HG03460 (cell line): Measurements from ENCODE around the gene HHIPL1.
"Not testable (repeated sequence)": the region's sequence is repeated elsewhere in the genome, so short reads cannot be mapped to it uniquely, and the experiment has no call there.

Source experiments
- ATAC-seq: cut with Tn5 transposase; IDR thresholded peaks from one replicate; pipeline ENCODE4 v1.9.1; 2021; ENCODE audit not compliant: unreplicated experiment

The HHIPL1 gene

DNA sequence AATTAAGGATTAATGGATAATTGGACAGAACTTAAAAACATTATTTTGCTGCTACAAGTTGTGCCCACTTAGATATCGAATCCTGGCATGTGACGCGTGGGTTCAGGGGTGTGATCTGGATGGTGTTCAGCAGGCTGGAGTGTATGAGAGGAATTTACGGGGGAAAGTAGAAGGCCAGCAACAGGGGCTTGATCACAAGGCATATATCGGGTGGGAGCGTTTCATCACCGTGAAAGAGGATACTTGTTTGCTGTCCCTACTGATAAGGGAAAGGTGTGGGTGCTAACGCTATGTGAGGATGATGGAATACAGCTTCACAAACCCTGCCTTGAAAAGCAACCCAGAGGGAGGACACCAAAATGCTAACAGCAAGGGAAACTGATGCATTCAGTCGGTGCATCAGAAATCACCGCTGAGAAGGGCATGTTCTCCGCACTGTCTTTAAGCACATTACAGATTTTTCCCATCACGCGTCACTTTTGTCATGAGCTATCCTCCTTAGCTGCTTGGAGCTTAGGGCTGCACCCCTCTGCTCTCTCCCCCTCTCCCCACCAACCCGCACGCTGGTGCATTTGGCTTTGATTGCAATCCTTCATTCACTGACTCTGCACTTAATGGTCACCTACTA, 13.4 kb downstream of the HHIPL1 start:
- no peak for ATAC-seq

DNA sequence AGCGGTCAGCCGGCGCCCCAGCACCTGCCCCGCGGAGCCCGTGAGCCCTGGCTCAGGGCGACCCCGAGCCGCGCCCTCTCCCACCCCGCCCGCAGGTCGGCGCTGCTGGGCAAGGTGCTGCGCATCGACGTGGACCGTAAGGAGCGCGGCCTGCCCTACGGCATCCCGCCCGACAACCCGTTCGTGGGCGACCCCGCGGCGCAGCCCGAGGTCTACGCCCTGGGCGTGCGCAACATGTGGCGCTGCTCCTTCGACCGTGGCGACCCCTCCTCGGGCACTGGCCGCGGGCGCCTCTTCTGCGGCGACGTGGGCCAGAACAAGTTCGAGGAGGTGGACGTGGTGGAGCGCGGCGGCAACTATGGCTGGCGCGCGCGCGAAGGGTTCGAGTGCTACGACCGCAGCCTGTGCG, 14.4 kb downstream of the HHIPL1 start:
- no peak for ATAC-seq

DNA sequence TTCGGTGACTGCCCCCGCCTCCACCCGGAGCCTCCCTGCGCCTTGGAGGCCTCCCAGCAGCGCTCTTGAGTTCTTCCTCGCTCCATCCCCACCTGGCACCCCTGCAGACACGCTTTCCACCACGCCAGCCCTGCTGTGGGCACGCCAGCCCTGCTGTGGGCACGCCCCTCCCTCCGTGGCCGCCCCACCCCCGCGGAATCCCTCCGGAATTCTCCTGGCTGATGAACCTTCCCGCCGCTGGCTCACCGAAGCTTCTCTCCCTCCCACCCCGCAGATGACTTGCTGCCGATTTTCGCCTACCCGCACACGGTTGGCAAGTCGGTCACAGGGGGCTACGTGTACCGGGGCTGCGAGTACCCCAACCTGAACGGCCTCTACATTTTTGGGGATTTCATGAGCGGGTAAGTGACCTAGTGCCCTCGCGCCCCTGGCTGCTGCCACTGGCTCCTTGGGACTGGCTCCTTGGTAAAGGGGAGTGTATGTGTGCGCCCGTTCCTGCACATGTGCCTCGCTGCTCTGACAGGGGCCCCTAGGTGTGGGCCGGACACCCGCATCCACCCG, 15.2 kb downstream of the HHIPL1 start:
- ATAC-seq: no peak

DNA sequence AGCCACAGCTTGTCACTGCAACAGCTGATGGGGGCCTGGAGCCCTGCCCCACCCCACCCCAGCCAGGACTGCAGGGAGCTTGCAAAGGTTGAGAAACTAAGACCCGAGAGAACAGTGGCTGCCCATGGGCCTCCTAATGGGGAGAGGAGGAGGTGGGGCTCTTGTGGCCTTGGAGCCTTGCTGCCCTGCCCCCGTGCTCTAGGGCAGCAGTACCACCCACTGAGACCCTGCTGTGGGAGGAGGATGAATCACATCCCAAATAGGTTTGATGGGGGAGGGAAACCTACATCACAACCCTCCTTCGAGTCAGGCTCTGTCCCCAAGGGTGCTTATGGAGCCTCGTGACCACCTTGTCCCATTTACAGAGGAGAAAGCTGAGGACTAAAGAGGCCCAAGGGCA, 15.9 kb downstream of the HHIPL1 start:
- no peak for ATAC-seq

DNA sequence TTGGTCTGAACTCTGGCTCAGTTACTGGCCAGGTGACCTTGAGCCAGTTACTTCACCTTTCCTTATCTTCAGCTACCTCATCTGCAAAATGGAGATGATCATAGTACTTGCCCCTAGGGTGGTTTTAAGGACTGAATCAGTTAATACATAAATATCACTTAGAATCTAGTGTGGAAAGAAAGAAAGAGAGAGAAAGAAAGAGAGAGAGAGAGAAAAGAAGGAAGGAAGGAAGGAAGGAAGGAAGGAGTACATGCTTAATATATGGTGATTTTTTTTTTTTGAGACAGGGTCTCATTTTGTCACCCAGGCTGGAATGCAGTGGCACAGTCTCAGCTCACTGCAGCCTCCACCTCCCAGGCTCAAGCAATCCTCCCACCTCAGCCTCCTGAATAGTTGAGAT, 16.3 kb downstream of the HHIPL1 start:
- not testable (repeated sequence) for ATAC-seq

DNA sequence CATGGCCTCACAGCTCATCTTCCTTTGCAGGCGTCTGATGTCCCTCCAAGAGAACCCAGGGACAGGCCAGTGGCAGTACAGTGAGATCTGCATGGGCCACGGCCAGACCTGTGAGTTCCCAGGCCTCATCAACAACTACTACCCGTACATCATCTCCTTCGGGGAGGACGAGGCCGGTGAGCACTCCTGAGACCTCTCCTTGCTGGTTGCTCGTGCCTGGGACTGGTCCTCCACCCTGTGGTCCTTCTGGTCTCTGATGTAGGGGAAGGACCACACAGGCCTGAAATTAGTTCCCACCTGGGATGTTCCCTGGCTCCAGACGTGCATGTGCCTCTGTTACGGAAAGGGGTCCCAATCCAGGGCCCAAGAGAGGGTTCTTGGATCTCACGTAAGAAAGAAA, 17.9 kb downstream of the HHIPL1 start:
- no peak for ATAC-seq

DNA sequence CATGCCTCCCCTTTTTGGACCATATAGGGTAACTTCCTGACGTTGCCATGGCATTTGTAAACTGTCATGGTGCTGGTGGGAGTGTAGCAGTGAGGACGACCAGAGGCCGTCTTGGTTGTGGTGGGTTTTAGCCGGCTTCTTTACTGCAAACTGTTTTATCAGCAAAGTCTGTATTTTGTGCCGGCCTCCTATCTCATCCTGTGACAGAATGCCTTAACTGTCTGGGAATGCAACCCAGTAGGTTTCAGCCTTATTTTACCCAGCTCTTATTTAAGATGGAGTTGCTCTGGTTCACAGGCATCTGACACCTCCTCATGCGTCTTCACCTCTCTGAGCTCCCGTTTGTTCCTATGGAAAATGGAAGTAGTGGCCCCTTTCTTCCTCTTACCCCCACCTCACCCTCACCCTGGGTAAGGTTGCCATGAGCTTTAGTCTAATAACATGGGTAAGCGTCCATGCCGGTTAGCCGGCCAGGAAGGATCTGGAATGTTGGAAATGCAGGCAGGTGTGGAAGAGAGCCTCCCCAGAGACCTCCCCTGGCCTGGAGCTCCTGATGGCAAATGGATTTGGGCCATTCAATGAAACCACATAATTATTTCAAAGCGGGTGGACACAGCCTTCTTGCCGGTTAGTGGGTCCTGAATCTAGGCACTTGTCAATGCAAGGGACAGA, 18.6 kb downstream of the HHIPL1 start:
- ATAC-seq: no peak

DNA sequence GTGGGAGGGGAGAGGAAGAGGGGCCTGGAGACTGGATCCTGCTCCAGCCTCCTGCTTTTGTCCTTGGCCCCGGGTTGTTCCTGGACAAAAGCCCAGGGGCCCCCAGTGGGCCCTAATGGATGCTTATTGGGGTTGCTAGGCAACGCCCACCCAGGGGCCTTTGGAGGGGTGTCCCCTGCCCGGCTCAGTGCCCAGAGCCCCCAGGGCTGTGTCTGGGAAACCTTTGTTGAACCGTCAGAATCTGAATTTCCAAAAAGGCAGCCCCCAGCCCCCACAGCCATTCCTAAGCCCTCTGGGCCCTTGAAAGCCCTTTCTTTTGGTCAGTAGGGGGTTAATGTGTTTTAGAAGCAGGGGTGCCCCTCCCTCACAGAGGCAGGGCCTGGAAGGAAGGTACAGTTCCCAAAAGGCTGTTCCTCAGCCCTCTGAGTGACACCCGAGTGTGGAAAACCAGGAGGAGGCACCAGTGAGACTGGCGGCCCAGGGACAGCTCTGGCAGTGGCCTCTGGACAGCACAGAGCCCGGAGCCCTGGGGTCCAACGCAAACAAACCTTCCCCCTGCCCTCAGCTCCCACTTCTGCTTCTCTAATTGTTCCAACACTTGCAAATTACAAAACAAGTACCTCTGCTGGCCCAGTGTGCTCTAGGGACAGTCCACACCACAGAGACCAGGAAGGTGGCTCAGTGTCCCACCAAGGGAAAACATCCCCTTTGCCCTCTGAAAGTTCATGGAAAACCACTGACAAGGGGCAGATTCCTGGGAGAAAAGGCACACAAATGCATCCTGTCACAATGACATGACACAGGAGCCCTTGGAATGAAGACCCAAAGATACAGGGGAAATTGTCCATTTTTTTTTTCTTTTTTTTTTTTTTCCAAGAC, 19.4 kb downstream of the HHIPL1 start:
- no peak for ATAC-seq

DNA sequence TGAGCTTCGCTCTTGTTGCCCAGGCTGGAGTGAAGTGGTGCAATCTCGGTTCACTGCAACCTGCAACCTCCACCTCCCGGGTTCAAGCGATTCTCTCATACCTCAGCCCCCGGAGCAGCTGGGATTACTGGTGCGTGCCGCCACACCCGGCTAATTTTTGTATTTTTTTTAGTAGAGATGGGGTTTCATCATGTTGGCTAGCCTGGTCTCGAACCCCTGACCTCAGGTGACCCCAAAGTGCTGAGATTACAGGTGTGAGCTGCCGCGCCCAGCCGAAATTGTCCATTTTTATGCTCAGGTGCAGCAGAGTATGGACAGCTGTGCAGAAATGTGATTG, 20.0 kb downstream of the HHIPL1 start:
- ATAC-seq: no peak

DNA sequence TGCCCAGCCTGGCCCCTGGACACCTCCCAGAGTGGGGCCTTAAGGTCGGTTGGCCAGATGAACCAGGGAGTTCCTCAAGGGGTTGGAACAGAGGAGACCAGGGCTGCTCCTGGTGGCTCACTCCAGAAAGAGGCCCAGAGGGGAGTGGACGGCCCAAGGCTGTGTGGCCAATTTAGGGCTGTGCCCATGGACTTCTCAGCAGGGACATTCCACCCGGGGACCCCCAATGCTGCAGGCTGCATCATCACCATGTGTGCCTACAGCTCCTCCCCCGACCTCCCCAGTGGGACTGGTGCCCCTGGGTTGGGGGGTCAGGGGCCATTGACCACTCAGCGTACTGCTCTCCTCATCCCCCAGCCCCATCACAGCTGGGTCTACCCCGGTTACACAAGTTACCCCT, 21.6 kb downstream of the HHIPL1 start:
- ATAC-seq: no peak

DNA sequence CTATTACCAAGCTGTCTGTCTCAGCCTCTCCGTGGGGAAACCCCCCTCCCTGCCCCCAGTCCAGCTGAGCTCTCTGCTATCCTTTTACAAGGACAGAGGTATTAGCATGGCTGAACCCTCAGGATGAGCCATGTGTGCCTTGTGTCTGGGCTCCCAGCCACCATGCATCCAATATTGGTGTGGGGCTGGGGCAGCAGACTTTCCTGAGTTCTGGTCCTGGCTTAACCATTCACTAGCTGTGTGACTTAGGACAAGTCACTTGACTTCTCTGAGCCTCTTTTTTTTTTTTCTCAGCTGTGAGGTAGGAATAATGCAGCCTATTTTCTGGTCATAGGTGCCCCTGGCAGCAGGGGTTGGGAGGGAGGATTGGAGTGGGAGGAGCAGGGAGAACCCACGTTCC, 22.1 kb downstream of the HHIPL1 start:
- no peak for ATAC-seq

DNA sequence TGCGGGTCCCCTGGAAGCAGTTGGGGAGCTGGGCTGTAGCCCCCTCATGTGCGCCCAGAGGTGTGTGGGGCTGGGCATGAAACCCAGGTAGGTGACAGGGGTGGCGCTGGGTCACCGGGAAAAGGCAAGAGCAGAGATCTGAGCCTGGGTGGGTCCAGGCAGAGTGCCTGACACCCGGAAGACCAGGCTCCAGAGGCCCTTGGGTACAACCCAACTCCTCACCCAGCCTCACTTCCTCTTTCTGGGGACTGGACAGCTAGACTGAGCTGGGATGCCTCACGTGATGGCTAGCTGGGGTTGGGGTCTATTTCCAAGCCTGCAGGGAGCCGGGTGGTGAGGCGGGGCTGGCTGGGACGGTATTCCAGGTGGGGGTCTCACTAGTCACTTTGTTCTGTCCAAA, 22.9 kb downstream of the HHIPL1 start:
- no peak for ATAC-seq

DNA sequence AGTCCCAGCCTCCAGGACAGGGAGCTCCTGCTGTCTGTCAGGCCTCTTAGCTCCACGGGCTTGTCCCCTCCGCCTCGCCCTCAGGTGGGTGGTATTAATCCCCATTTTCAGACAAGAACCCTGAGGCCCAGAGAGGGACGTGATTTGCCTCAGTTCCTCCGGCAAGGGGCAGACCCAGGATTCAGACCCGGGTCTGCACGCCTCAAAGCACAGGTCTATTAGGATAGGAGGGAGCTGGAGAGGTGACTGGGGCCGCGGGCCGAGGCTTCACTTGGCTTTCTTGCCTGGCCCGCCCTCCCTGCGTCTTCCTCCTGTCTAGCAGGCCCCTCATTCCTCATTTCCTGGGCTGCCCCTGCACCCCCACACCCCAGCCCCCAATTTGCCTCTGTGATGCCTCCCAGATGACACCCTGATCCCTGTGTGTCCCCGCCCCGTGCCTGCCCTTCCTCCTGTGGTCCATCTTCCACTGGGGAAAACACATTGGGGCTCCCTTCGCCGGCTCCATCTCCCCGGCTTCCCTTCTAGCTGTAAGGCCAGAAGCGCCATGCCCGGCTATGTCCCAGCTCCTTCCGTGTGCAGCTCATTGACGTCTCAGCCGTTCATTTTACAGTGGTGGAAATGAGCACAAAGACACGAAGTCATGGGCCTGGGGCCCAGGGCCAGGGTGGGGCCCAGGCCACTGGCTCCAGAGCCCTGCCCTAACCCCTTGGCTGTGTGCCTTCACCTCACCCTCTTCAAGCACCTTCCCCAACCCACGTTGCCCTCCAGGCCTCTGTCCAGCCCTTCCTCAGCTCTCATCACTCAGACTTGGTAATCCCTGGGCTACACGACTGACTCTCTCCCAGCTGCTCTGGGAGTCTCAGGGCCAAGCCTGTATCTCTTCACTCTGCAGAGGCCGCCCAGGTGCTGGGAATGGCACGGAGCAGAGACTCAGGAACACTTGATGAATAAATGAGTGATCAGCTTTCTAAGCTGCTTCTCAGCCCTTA, 23.7 kb downstream of the HHIPL1 start:
- no peak for ATAC-seq

DNA sequence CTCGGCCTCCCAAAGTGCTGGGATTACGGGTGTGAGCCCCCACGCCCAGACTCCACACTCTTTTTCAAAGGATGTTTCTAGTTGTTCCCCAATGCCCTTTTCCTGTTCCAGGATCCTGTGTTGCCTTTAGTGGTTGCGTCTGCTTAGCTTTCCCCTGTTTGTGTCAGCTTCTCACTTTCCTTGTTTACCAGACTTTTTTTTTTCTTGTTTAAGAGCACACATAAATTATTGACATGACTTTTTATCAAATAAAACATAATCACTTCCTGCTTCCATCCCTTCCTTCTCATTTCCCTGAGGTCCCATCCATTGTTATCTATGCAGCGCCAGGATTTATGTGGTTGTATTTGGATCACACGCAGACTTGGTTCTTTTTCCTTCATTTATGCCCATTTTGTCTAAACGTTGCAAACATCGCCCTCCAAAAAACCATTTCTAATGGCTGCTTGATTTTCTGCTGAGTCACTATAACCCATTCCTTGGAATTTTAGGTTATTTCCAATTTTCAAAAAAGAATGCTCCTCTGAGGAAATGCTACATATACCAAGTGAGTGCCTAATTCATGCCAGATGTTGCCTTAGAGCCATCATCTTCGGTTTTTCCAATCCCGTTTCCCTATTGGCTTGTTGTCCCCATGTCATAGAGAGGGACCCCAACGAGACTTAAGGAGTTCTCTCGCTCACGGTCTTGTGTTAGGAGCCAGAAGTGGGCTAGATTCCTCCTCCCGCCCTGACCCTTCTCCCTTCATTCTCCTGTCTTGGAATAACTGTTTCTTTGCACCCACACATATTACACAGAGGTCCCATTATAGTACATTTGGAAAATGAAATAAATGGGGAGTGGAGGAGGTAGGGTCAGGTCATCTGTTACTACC, 25.7 kb downstream of the HHIPL1 start:
- ATAC-seq: no peak

DNA sequence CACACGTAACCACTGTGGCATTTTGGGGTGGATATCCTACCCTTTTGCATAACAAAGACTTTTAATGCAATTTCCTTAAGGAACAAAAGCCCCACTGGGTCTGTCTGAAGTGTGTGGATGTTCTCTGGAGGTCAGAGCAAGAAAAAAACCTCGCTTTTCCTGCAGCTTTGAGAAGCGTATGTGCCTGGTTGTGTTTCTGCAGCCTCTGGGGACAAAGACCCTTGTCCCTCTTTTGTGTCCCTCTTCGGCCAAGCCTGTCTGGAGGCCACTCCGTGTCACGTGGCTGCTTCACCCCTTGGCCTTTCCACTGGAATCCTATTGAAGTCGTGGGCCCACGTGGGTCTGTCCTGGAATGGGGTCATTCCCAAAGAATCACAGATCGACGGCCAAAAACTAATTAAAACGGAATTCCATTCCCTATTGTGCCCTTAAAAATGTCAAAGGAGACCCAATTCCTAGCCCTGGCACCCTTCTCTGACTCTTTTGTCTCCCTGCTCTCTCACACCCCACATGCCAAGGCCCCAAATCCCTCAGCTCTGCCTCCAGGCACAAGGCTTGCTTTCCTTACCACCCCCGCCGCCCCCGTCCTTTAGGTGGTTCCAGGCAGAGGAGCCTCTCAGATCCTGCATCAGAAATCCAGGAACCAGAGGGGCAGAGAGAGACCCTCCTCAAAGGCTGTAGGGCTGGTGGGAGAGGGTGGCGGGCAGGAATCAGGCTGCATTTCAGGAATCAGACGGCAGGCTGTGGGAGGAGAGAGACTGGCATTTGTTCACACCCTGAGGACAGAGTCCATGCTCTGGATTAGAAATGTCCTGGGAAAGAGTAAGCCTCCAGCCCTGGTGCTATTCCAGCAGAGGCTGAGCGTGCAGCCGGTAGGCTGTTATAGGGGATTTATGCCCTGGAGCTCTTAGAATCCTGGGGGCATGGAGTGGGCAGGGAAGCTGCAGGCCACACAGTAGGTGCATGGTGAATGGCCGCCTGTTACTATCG, 26.6 kb downstream of the HHIPL1 start:
- ATAC-seq: no peak

DNA sequence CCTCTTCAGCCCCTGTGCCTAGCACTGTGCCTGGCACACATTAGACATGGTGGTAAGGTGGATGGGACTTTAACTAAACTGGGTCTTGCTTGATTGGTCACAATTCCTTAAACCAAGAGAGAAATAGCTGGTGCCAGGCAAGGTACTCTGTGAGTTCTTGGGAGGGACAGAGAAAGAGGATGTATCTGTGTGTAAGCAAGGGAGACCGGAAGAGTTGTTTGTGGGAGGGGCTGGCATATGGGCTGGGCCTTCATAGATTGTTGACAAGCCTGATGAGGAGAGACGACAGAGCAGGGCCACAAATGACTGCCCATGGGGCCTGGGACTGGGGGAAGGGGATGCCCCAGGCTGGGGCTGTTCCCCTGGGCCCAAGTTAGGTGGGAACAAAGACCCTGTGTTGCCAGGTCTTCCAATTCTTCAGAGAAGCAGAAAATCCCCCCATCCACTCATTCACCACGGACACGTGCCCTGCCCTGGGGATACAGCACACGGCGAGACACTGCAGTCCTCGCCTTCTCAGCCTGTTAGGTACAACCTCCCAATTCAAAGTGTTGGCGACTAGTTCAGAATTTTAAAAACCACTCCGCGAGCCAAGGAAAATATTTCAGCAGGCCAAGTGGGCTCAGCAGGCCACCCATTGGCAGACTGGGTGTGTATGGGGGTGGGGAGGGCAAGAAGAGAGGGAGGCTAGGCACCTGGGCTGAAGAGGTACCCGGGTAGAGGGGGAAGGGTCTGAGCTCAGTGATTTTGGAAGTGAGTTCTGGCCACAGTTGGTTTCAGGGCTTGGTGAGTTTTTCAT, 27.8 kb downstream of the HHIPL1 start:
- no peak for ATAC-seq

DNA sequence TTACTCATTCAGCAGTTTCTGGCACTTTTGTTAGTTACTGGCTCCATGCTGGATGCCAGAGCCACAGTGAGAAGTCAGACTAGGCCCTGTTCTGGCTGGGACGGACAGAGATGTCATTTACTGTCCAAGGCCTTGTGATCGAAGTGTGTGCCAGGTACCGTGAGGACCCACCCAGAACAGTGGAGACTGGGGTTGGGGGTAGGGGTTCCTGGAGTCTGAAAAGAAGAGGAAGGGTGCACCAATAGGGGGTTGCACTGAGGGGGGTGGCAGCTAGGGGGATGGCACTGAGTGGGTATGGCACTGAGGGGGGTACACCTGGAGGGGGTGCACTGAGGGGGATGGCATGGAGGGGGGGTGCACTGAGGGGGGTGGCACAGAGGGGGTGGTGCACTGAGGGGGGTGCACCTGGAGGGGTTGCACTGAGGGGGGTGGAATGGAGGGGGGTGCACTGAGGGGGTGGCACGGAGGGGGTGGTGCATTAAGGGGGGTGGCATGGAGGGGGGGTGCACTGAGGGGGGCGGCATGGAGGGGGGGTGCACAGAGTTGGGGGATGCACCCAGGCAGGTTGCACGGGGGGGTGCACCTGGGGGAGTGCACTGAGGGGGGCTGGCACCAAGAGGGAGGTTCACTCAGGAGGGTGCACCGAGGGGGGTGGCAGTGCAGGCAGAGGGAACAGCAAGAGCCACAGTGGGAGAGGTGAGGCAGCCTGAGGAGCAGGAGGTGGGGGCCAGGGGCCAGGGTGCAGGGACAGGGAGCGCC, 28.6 kb downstream of the HHIPL1 start:
- ATAC-seq: no peak
